ENCODE measurements around the gene RPS19BP1.

DNA sequence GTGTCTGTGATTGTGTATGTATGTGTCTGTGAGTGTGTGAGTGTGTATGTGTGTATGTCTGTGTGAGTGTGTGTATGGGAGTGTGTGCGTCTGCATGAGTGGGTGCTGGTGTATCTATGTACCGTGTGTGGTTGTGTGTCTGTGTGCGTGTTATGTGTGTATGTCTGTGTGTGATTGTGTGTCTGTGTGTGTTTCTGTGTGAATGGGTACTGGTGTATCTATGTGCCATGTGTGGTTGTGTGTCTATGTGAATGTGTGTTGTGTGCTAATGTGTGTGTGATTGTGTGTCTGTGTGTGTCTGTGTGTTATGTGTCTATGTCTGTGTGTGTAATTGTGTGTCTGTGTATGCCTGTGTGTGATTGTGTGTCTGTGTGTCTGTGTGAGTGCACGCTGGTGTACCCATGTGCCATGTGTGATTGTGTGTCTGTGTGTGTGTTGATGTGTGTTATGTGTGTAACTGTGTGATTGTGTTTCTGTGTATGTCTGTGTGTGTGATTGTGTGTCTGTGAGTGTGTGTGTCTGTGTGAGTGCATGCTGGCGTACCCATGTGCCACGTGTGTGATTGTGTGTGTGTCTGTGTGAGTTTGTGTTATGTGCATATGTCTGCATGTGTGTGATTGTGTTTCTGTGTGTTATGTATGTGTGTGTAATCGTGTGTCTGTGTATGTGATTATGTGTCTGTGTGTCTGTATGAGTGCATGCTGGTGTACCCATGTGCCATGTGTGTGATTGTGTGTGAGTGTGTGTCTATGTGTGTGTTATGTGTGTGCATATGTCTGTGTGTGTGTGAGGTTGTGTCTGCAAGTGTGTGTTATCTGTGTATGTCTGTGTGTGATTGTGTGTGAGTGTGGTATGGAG lies 31.3 kb upstream of the RPS19BP1 start:
- TF ChIP-seq, protein P1, sequence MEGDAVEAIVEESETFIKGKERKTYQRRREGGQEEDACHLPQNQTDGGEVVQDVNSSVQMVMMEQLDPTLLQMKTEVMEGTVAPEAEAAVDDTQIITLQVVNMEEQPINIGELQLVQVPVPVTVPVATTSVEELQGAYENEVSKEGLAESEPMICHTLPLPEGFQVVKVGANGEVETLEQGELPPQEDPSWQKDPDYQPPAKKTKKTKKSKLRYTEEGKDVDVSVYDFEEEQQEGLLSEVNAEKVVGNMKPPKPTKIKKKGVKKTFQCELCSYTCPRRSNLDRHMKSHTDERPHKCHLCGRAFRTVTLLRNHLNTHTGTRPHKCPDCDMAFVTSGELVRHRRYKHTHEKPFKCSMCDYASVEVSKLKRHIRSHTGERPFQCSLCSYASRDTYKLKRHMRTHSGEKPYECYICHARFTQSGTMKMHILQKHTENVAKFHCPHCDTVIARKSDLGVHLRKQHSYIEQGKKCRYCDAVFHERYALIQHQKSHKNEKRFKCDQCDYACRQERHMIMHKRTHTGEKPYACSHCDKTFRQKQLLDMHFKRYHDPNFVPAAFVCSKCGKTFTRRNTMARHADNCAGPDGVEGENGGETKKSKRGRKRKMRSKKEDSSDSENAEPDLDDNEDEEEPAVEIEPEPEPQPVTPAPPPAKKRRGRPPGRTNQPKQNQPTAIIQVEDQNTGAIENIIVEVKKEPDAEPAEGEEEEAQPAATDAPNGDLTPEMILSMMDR (IDR thresholded peaks at IDR 0.05), result no peak
- no peak for TF ChIP-seq EZH2phosphoT487 (IDR thresholded peaks at IDR 0.05)
- TF ChIP-seq EZH2 (IDR thresholded peaks at IDR 0.05), result no peak
